Stomach smooth muscle (tissue), 2 donors: ENCODE measurements around the gene TMCO6.
"Not testable (repeated sequence)": the region's sequence is repeated elsewhere in the genome, so short reads cannot be mapped to it uniquely, and the experiment has no call there.

Experiments used
- H3K27ac ChIP-seq: one replicate; pipeline ENCODE4 v1.7.0; 2013; ENCODE audit warnings: mild to moderate bottlenecking, low read length, inconsistent platforms
- H3K27me3 ChIP-seq, 2 donors: one replicate each; pipeline ENCODE4 v1.7.0; 2013; ENCODE audit warnings: low read length in 2 of 2; ENCODE audit not compliant: insufficient read depth in 2 of 2, control insufficient read depth in 1 of 2
- H3K36me3 ChIP-seq, 2 donors: one replicate each; pipeline ENCODE4 v1.7.0; 2013; ENCODE audit warnings: low read length in 2 of 2; ENCODE audit not compliant: control insufficient read depth in 2 of 2, insufficient read depth in 2 of 2
- H3K4me1 ChIP-seq: one replicate; pipeline ENCODE4 v1.7.0; 2013; ENCODE audit warnings: low read length; ENCODE audit not compliant: control insufficient read depth, insufficient read depth
- H3K4me3 ChIP-seq, 2 donors: one replicate each; pipeline ENCODE4 v1.7.0; 2013; ENCODE audit warnings: low read length in 2 of 2
- H3K9ac ChIP-seq, 2 donors: one replicate each; pipeline ENCODE4 v1.7.0; 2013; ENCODE audit warnings: low read length in 2 of 2, mild to moderate bottlenecking in 1 of 2
- H3K9me3 ChIP-seq, 2 donors: one replicate each; pipeline ENCODE4 v1.7.0; 2013; ENCODE audit warnings: low read length in 2 of 2; ENCODE audit not compliant: control insufficient read depth in 2 of 2
- donor health status: healthy.
- donor health status: Pancreatic carcinoma.

TMCO6 gene

GRCh38 chr5:140641716-140642115 is 2.5 kb downstream of the TMCO6 start:
- H3K9ac ChIP-seq: no peak overlapping the region
- no peak overlapping the region for H3K27ac ChIP-seq
- no peak overlapping the region for H3K4me3 ChIP-seq
- H3K27me3 ChIP-seq: no peaks in the 10 kb centered on the region
- H3K9me3 ChIP-seq: no peaks in the 10 kb centered on the region
- H3K36me3 ChIP-seq: peaks cover 23 to 26% of the 10 kb centered on the region in 2 donors
- peaks cover 19% of the 10 kb centered on the region for H3K4me1 ChIP-seq

GRCh38 chr5:140642718-140643117 is 3.5 kb downstream of the TMCO6 start:
- Histone ChIP-seq H3K9ac (no peak overlapping the region), H3K4me1 (peaks cover 23% of the 10 kb centered on the region), H3K36me3 (peaks cover 23 to 26% of the 10 kb centered on the region in 2 donors), H3K4me3 (no peak overlapping the region), H3K9me3 (no peaks in the 10 kb centered on the region), H3K27ac (no peak overlapping the region), H3K27me3 (no peaks in the 10 kb centered on the region)

- Histone ChIP-seq H3K9ac (peak overlapping the region; percentile 88 to 92), H3K36me3 (peaks cover 33 to 35% of the 10 kb centered on the region in 2 donors), H3K4me1 (peaks cover 17% of the 10 kb centered on the region), H3K4me3 (peak overlapping the region; percentile 92 to 99), H3K27ac (peak overlapping the region; percentile 75), H3K27me3 (no peaks in the 10 kb centered on the region), H3K9me3 (no peaks in the 10 kb centered on the region)
Measured at GRCh38 chr5:140647042-140647419, 7.8 kb downstream of the TMCO6 start.

GRCh38 chr5:140658870-140659269 is 19.6 kb downstream of the TMCO6 start:
- no peaks in the 10 kb centered on the region for H3K27me3 ChIP-seq
- H3K9me3 ChIP-seq: no peaks in the 10 kb centered on the region
- H3K4me3 ChIP-seq: no peak overlapping the region
- no peak overlapping the region for H3K27ac ChIP-seq
- peaks cover 65 to 80% of the 10 kb centered on the region in 2 donors for H3K36me3 ChIP-seq
- peaks cover 4% of the 10 kb centered on the region for H3K4me1 ChIP-seq
- H3K9ac ChIP-seq: no peak overlapping the region

GRCh38 chr5:140660371-140660770 is 21.1 kb downstream of the TMCO6 start:
- H3K27ac ChIP-seq, H3K9ac ChIP-seq, H3K27me3 ChIP-seq, H3K4me3 ChIP-seq, H3K9me3 ChIP-seq: not testable (repeated sequence)
- peaks cover 52 to 65% of the 10 kb centered on the region in 2 donors for H3K36me3 ChIP-seq
- H3K4me1 ChIP-seq: peaks cover 13% of the 10 kb centered on the region

- Histone ChIP-seq H3K27ac (peak overlapping the region; percentile 89), H3K27me3 (no peaks in the 10 kb centered on the region), H3K9ac (peak overlapping the region; percentile 91 to 95), H3K36me3 (peaks cover 43 to 49% of the 10 kb centered on the region in 2 donors), H3K4me3 (peak overlapping the region; percentile 95 to 99), H3K9me3 (no peaks in the 10 kb centered on the region), H3K4me1 (peaks cover 20% of the 10 kb centered on the region)
Measured at GRCh38 chr5:140664030-140664358, 24.7 kb downstream of the TMCO6 start.

GRCh38 chr5:140664359-140665119 is 25.3 kb downstream of the TMCO6 start, which contains the start of gene WDR55:
Gene WDR55 (plus strand): TSS chr5:140664904. CDS start chr5:140664913, 9 bp downstream.
- Histone ChIP-seq H3K4me3 (peak within 1 kb of the TSS; percentile 95 to 99), H3K9ac (peak within 1 kb of the TSS; percentile 91 to 95), H3K27ac (peak within 1 kb of the TSS; percentile 89), H3K9me3 (no peaks in the 10 kb centered on the region), H3K27me3 (no peaks in the 10 kb centered on the region), H3K36me3 (peaks cover 41 to 49% of the 10 kb centered on the region in 2 donors), H3K4me1 (peaks cover 20% of the 10 kb centered on the region)

- H3K4me3 ChIP-seq, H3K27ac ChIP-seq, H3K9me3 ChIP-seq, H3K4me1 ChIP-seq, H3K27me3 ChIP-seq, H3K9ac ChIP-seq: not testable (repeated sequence)
- peaks cover 30 to 36% of the 10 kb centered on the region in 2 donors for H3K36me3 ChIP-seq
Measured at GRCh38 chr5:140671035-140671434, 31.8 kb downstream of the TMCO6 start.

GRCh38 chr5:140671472-140672125 is 32.3 kb downstream of the TMCO6 start:
- Histone ChIP-seq H3K27ac (no peak overlapping the region), H3K9me3 (no peaks in the 10 kb centered on the region), H3K36me3 (peaks cover 33 to 40% of the 10 kb centered on the region in 2 donors)

GRCh38 chr5:140672455-140673186 is 33.4 kb downstream of the TMCO6 start:
- H3K9ac ChIP-seq: no peak overlapping the region
- H3K4me3 ChIP-seq: peak overlapping the region in 1 of 2 donors; percentile 44
- H3K9me3 ChIP-seq: no peaks in the 10 kb centered on the region
- H3K4me1 ChIP-seq: no peaks in the 10 kb centered on the region
- H3K27ac ChIP-seq: no peak overlapping the region
- peaks cover 44 to 47% of the 10 kb centered on the region in 2 donors for H3K36me3 ChIP-seq
- no peaks in the 10 kb centered on the region for H3K27me3 ChIP-seq

More at GRCh38 chr5:140671472-140672125, 32.3 kb downstream of the TMCO6 start:
- Histone ChIP-seq H3K9ac (no peak overlapping the region), H3K27me3 (no peaks in the 10 kb centered on the region), H3K4me3 (no peak overlapping the region), H3K4me1 (no peaks in the 10 kb centered on the region)
